SK-N-SH treated with all-trans-retinoic acid at 6 μM for 48 hours (cell line): ENCODE measurements around the gene HSP90AA1.

Experiments
- ATAC-seq: fragments of 200-7000 bp; cut with Tn5 transposase; 3 replicates; pipeline ENCODE4 v1.9.1; 2020; ENCODE audit warnings: mild to moderate bottlenecking, moderate library complexity
- ARNTL ChIP-seq: fragments of 450-650 bp; formaldehyde crosslinking; IDR thresholded peaks from 2 replicates; pipeline ENCODE4 v1.5.0; 2020; ENCODE audit warnings: low read depth, mild to moderate bottlenecking, moderate library complexity, borderline replicate concordance
- BACH2 ChIP-seq: fragments of 250-450 bp; sonication (Bioruptor Pico); IDR thresholded peaks from 2 replicates; pipeline ENCODE4 v1.9.0; 2021; ENCODE audit warnings: mild to moderate bottlenecking, borderline replicate concordance
- CREB5 ChIP-seq: fragments of 250-450 bp; sonication (Bioruptor Pico); IDR thresholded peaks from 2 replicates; pipeline ENCODE4 v1.5.1; 2020; ENCODE audit warnings: low read depth, mild to moderate bottlenecking, moderate library complexity
- CSRNP3 ChIP-seq: fragments of 250-450 bp; sonication (Bioruptor Pico); IDR thresholded peaks from 2 replicates; pipeline ENCODE4 v1.5.1; 2021; ENCODE audit warnings: mild to moderate bottlenecking, moderate library complexity
- GLIS3 ChIP-seq: fragments of 250-450 bp; sonication (Bioruptor Pico); IDR thresholded peaks from 2 replicates; pipeline ENCODE4 v1.5.0; 2020; ENCODE audit warnings: mild to moderate bottlenecking, moderate library complexity
- ISL1 ChIP-seq: fragments of 250-450 bp; sonication (Bioruptor Pico); IDR thresholded peaks from 2 replicates; pipeline ENCODE4 v2.1.2; 2022; ENCODE audit warnings: mild to moderate bottlenecking, moderate library complexity
- PATZ1 ChIP-seq: fragments of 250-450 bp; sonication (Bioruptor Pico); IDR thresholded peaks from 2 replicates; pipeline ENCODE4 v1.8.0; 2020; ENCODE audit warnings: mild to moderate bottlenecking, moderate library complexity, borderline replicate concordance
- PPARA ChIP-seq: fragments of 250-450 bp; sonication (Bioruptor Pico); IDR thresholded peaks from 2 replicates; pipeline ENCODE4 v1.5.0; 2020; ENCODE audit warnings: mild to moderate bottlenecking, borderline replicate concordance
- RARB ChIP-seq: fragments of 250-450 bp; sonication (Bioruptor Pico); IDR thresholded peaks from 2 replicates; pipeline ENCODE4 v1.8.0; 2021; ENCODE audit warnings: mild to moderate bottlenecking, moderate library complexity
- TCF4 ChIP-seq: fragments of 250-450 bp; sonication (Bioruptor Pico); IDR thresholded peaks from 2 replicates; pipeline ENCODE4 v1.8.0; 2021; ENCODE audit warnings: mild to moderate bottlenecking, moderate library complexity, borderline replicate concordance
- ZC3H10 ChIP-seq: fragments of 250-450 bp; sonication (Bioruptor Pico); IDR thresholded peaks from 2 replicates; pipeline ENCODE4 v1.5.1; 2021; ENCODE audit warnings: mild to moderate bottlenecking, moderate library complexity
- ZFP3 ChIP-seq: fragments of 250-450 bp; sonication (Bioruptor Pico); IDR thresholded peaks from 2 replicates; pipeline ENCODE4 v1.5.0; 2020; ENCODE audit warnings: mild to moderate bottlenecking, moderate library complexity
- ZFP30 ChIP-seq: fragments of 450-650 bp; formaldehyde crosslinking; IDR thresholded peaks from 2 replicates; pipeline ENCODE4 v1.5.0; 2022; ENCODE audit warnings: mild to moderate bottlenecking, moderate library complexity
- ZNF565 ChIP-seq: fragments of 450-650 bp; formaldehyde crosslinking; conservative IDR thresholded peaks from 2 replicates; pipeline ENCODE4 v1.5.0; 2020; ENCODE audit warnings: low read depth, mild to moderate bottlenecking, moderate library complexity
- ZNF70 ChIP-seq: fragments of 450-650 bp; formaldehyde crosslinking; IDR thresholded peaks from 2 replicates; pipeline ENCODE4 v1.5.0; 2020; ENCODE audit warnings: mild to moderate bottlenecking, moderate library complexity
- ZNF8 ChIP-seq: fragments of 450-650 bp; formaldehyde crosslinking; IDR thresholded peaks from 2 replicates; pipeline ENCODE4 v1.5.0; 2020; ENCODE audit warnings: mild to moderate bottlenecking, moderate library complexity
- TF ChIP-seq, protein P1 (sequence below): fragments of 250-450 bp; sonication (Bioruptor Pico); IDR thresholded peaks from 2 replicates; pipeline ENCODE4 v1.5.0; 2020; ENCODE audit warnings: mild to moderate bottlenecking, moderate library complexity
- TF ChIP-seq, protein P2 (sequence below): fragments of 250-450 bp; sonication (Bioruptor Pico); IDR thresholded peaks from 2 replicates; pipeline ENCODE4 v1.8.0; 2021; ENCODE audit warnings: low read depth, mild to moderate bottlenecking, moderate library complexity, borderline replicate concordance

HSP90AA1 gene

GRCh38 chr14:102046337-102047278, 40.2 kb downstream of the HSP90AA1 start:
- ATAC-seq, result peak; percentile 73
- TF ChIP-seq CREB5 (CRISPR knock-in tag), result no peak
- TF ChIP-seq BACH2 (CRISPR knock-in tag), result no peak
- TF ChIP-seq PPARA, result no peak
- TF ChIP-seq ZFP30, result no peak
- TF ChIP-seq ZFP3, result no peak
- no peak for TF ChIP-seq RARB (CRISPR knock-in tag)
- TF ChIP-seq GLIS3 (CRISPR knock-in tag), result no peak
- no peak for TF ChIP-seq CSRNP3 (CRISPR knock-in tag)
- TF ChIP-seq, protein P1, sequence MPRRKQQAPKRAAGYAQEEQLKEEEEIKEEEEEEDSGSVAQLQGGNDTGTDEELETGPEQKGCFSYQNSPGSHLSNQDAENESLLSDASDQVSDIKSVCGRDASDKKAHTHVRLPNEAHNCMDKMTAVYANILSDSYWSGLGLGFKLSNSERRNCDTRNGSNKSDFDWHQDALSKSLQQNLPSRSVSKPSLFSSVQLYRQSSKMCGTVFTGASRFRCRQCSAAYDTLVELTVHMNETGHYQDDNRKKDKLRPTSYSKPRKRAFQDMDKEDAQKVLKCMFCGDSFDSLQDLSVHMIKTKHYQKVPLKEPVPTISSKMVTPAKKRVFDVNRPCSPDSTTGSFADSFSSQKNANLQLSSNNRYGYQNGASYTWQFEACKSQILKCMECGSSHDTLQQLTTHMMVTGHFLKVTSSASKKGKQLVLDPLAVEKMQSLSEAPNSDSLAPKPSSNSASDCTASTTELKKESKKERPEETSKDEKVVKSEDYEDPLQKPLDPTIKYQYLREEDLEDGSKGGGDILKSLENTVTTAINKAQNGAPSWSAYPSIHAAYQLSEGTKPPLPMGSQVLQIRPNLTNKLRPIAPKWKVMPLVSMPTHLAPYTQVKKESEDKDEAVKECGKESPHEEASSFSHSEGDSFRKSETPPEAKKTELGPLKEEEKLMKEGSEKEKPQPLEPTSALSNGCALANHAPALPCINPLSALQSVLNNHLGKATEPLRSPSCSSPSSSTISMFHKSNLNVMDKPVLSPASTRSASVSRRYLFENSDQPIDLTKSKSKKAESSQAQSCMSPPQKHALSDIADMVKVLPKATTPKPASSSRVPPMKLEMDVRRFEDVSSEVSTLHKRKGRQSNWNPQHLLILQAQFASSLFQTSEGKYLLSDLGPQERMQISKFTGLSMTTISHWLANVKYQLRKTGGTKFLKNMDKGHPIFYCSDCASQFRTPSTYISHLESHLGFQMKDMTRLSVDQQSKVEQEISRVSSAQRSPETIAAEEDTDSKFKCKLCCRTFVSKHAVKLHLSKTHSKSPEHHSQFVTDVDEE (CRISPR knock-in tag), result no peak
- no peak for TF ChIP-seq TCF4 (CRISPR knock-in tag)
- TF ChIP-seq ZNF8 (CRISPR knock-in tag), result no peak
- TF ChIP-seq ARNTL, result no peak
- TF ChIP-seq PATZ1 (CRISPR knock-in tag), result no peak
- TF ChIP-seq, protein P2, sequence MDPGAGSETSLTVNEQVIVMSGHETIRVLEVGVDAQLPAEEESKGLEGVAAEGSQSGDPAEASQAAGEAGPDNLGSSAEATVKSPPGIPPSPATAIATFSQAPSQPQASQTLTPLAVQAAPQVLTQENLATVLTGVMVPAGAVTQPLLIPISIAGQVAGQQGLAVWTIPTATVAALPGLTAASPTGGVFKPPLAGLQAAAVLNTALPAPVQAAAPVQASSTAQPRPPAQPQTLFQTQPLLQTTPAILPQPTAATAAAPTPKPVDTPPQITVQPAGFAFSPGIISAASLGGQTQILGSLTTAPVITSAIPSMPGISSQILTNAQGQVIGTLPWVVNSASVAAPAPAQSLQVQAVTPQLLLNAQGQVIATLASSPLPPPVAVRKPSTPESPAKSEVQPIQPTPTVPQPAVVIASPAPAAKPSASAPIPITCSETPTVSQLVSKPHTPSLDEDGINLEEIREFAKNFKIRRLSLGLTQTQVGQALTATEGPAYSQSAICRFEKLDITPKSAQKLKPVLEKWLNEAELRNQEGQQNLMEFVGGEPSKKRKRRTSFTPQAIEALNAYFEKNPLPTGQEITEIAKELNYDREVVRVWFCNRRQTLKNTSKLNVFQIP (CRISPR knock-in tag), result no peak
- TF ChIP-seq ZNF565 (CRISPR knock-in tag), result no peak
- TF ChIP-seq ZC3H10, result no peak
- TF ChIP-seq ZNF70 (CRISPR knock-in tag), result no peak
- no peak for TF ChIP-seq ISL1 (CRISPR knock-in tag)
- TF ChIP-seq, all 23 proteins: peak for 0

GRCh38 chr14:102044566-102044965, 42.3 kb downstream of the HSP90AA1 start:
- no peak for ATAC-seq
- TF ChIP-seq BACH2 (CRISPR knock-in tag) (no peak), CSRNP3 (CRISPR knock-in tag) (no peak), ZFP3 (no peak), ZNF565 (CRISPR knock-in tag) (no peak), ZNF8 (CRISPR knock-in tag) (no peak)
